Ishikawa (cell line): Measurements from ENCODE around the gene PRR5L.

ENCODE experiments used
- CEBPB ChIP-seq: IDR thresholded peaks from 2 replicates; pipeline ENCODE4 v1.6.1; 2012
- CREB1 ChIP-seq: IDR thresholded peaks from 2 replicates; pipeline ENCODE4 v1.6.1; 2012; ENCODE audit warnings: low read depth
- EGR1 ChIP-seq: IDR thresholded peaks from 2 replicates; pipeline ENCODE4 v1.6.1; 2012
- EP300 ChIP-seq: IDR thresholded peaks from 2 replicates; pipeline ENCODE4 v1.6.1; 2012; ENCODE audit warnings: borderline replicate concordance
- FOXM1 ChIP-seq: IDR thresholded peaks from 2 replicates; pipeline ENCODE4 v1.6.1; 2012; ENCODE audit warnings: low read depth, borderline replicate concordance
- NFIC ChIP-seq: IDR thresholded peaks from 2 replicates; pipeline ENCODE4 v1.6.1; 2012
- RAD21 ChIP-seq: IDR thresholded peaks from 2 replicates; pipeline ENCODE4 v1.6.1; 2012; ENCODE audit warnings: low read depth
- REST ChIP-seq: IDR thresholded peaks from 2 replicates; pipeline ENCODE4 v1.6.1; 2012; ENCODE audit warnings: low read depth, mild to moderate bottlenecking
- TAF1 ChIP-seq: IDR thresholded peaks from 2 replicates; pipeline ENCODE4 v1.6.1; 2012; ENCODE audit warnings: low read depth, mild to moderate bottlenecking
- TCF12 ChIP-seq: IDR thresholded peaks from 2 replicates; pipeline ENCODE4 v1.6.1; 2012; ENCODE audit warnings: low read depth
- TEAD4 ChIP-seq: IDR thresholded peaks from 2 replicates; pipeline ENCODE4 v1.6.1; 2012
- YY1 ChIP-seq: IDR thresholded peaks from 2 replicates; pipeline ENCODE4 v1.6.1; 2012; ENCODE audit warnings: low read depth
- ZBTB7A ChIP-seq: IDR thresholded peaks from 2 replicates; pipeline ENCODE4 v1.6.1; 2012; ENCODE audit warnings: low read depth
- TF ChIP-seq, protein P1 (sequence below): IDR thresholded peaks from 2 replicates; pipeline ENCODE4 v1.6.1; 2012
- TF ChIP-seq, protein P2 (sequence below): IDR thresholded peaks from 2 replicates; pipeline ENCODE4 v1.6.1; 2012

Gene PRR5L

DNA sequence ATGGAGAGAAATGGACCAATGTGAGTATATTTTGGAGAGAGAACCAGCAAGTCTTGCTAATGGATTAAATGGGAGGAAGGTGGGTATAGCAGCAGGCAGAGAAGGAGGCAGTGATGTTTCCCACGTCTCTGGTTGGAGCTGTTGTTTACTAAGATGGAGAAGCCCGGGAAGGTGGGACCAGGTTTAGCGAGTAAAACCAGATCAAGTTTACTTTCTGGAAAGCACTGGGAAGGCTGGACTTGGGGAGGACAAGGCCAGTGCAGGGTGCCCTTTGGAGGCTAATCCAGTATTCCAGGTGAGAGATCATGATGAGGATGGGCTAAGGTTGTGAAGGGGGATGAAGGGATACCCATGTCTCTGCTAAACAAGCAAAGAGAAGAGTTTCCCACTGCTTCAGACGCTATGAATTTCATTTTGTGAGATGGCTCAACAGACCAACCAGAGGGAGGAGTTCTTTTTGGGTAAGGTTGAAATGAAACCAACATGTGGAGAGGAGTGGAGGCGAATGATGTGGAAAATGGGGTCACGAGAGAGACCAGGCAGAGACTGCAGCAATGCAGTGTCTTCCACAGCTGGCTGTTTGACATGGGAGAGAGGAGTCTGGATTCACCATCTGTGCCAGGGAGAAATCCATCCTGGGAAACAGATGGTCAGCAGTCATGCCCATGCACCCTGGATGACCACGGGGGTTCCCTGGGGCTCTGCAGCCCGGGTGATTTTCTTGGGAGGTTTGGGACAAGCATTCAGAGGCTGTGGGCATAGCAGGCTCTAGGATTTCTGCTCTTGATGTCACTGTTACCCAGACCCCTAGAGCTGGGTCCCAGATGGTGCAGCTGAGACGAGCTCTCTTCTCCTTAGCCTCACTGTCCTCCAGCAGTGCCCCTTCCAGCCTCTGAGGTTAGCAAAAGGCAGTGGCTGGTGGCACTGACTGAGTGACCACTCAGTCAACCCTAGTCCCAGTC lies 31.8 kb upstream of the PRR5L start:
- TF ChIP-seq, protein P1, sequence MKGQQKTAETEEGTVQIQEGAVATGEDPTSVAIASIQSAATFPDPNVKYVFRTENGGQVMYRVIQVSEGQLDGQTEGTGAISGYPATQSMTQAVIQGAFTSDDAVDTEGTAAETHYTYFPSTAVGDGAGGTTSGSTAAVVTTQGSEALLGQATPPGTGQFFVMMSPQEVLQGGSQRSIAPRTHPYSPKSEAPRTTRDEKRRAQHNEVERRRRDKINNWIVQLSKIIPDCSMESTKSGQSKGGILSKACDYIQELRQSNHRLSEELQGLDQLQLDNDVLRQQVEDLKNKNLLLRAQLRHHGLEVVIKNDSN = no peak
- TF ChIP-seq REST (no peak), TEAD4 (no peak), EGR1 (no peak), CREB1 (no peak), ZBTB7A (no peak), FOXM1 (no peak), CEBPB (no peak), RAD21 (no peak), EP300 (no peak), TCF12 (no peak)
- TF ChIP-seq, protein P2, sequence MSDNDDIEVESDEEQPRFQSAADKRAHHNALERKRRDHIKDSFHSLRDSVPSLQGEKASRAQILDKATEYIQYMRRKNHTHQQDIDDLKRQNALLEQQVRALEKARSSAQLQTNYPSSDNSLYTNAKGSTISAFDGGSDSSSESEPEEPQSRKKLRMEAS = no peak

- TF ChIP-seq, protein P2 = no peak
- no peak for TF ChIP-seq CREB1
- TF ChIP-seq TEAD4 = no peak
- no peak for TF ChIP-seq REST
- no peak for TF ChIP-seq TAF1
- TF ChIP-seq RAD21 = no peak
- TF ChIP-seq YY1 = no peak
- no peak for TF ChIP-seq ZBTB7A
- TF ChIP-seq FOXM1 = no peak
- no peak for TF ChIP-seq CEBPB
- no peak for TF ChIP-seq EGR1
- TF ChIP-seq TCF12 = no peak
Observed at GRCh38 chr11:36264973-36265344, 31.1 kb upstream of the PRR5L start.

DNA sequence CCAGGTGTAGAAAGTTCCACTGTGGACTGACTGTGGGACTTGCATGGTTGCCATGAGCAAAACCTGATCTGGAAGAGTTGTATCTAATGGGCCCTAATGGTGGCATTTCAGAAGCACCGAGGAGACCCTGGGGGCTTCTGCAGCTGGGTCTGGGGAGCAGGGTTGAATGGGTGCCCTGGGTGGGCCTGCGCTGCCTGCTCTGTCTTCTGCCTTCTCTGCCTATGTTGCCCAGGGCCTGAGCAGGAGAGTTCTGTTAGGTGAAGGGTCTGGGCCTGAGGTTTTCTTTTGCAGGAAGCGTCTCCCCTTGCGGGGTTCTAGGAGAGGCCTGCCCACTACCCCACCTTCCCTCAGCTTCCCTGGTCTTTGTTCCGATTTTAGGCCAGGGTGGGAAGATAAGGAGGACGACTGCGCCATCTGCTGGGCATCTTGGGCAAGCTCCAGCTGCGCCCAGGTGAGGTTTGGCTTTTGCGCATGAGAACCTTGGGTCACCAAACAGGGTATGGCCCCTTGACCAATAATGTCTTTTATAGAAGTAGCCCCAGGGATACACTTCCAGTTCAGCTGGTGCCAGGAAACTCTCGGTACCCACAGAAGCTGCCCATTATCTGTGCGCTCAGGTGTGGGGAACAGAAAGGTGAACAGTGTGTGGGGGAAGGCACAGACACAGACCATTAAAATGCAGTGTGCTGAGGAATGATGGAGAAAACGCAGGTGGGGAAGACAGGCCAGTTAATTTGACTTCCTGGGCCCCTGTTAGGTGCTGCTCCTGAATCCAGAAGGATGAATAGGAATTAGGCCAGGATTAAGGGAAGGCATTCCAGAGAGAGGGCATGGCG lies 30.1 kb upstream of the PRR5L start:
- TF ChIP-seq TCF12 (no peak), RAD21 (peak; percentile 95)

- TF ChIP-seq REST (no peak), TEAD4 (no peak)
Observed at GRCh38 chr11:36266767-36267166, 29.3 kb upstream of the PRR5L start.

GRCh38 chr11:36268337-36268985 lies 27.6 kb upstream of the PRR5L start:
- no peak for TF ChIP-seq YY1
- TF ChIP-seq TAF1 = no peak
- TF ChIP-seq TCF12 = no peak
- TF ChIP-seq NFIC = no peak
- TF ChIP-seq REST = no peak
- no peak for TF ChIP-seq TEAD4
- TF ChIP-seq ZBTB7A = no peak
- TF ChIP-seq EP300 = no peak
- TF ChIP-seq, protein P1 = no peak
- TF ChIP-seq, protein P2 = no peak
- no peak for TF ChIP-seq CEBPB
- no peak for TF ChIP-seq CREB1
- TF ChIP-seq RAD21 = no peak
- no peak for TF ChIP-seq EGR1
- no peak for TF ChIP-seq FOXM1
